Measurements from ENCODE around the gene ZNRF3. TPM values are rescaled to one million over a fixed set of nuclear protein-coding genes. Genes with fewer than 3 reads are reported as not detected.
A peak's percentile ranks its signal among the peaks of the same experiment; 100 is the strongest.

Gene ZNRF3
- total RNA-seq, 8 experiments from 2014 or later: 3.0 to 11.3 (median 5.2) TPM

DNA sequence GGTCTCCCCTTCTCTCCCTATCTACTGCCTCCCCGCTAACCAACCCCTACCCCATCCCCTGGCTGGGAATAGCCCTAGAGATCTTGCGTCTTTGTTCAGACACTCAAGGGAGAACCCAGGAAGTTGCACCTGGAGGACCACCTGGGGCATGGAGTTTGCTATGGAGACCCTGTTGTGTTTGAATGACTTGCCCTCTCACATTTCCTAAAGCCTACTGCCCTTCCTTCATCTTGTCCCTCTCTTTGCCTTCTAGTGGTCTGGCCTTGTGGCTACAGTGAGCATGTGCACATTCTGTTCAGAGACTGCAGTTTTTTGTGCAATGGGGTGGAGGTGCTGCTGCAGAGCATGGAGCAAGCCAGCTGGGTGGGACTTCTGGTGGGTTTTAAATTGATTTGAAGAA lies 42.5 kb downstream of the ZNRF3 start:
- in situ Hi-C loops (cut with MboI; ENCODE audit: low pct_unique_long_range_greater_than_20kb in 2 of 9, low sequenced_read_pairs in 9 of 9, unreplicated experiment in 9 of 9): loop anchor here in 1 of 9 experiments (10.0 kb wide), 1 partner anchor 71 kb away; no protein-coding TSS in a partner anchor

DNA sequence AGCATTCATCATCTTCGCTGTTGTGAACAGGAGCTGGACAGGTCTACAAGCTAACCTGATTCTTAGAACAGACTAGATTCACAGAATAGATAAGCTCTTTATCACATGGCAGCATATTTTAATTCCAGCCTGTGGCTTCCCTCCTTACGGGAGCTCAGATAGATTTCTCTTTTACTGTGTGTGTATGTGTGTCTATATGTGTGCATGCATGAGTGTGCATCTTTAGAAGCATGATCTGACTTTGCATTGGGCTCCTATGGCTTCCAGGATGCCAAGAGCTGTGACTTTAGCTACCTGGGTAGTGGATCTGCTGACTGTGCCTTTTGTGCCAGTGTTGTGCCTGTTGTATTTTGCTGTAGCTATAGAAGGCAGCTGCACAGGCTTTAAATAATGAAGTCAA lies 44.3 kb downstream of the ZNRF3 start:
- Histone ChIP-seq H3K4me3 (no peak overlapping the region), H3K4me1 (replicated peaks in 1 of 2) (peaks cover 0 to 7% of the 10 kb centered on the region in 2 donors), H3K27ac (no peak overlapping the region)
- ATAC-seq (replicated peaks in 6 of 8): no peak
- in situ Hi-C loops (cut with MboI; ENCODE audit: low pct_unique_long_range_greater_than_20kb in 2 of 9, low sequenced_read_pairs in 9 of 9, unreplicated experiment in 9 of 9): loop anchor here in 1 of 9 experiments (10.0 kb wide), 1 partner anchor 73 kb away; no protein-coding TSS in a partner anchor
- 100% methylated on average over 1 to 2 of the region's 2 CpGs; no CpG with 5 or more reads in 5 of the 10 experiments for WGBS, 10 experiments

More for the DNA sequence above, 42.5 kb downstream of the ZNRF3 start:
- 80 to 100% (median 100%) methylated on average over 1 to 2 of the region's 2 CpGs; no CpG with 5 or more reads in 6 of the 10 experiments for WGBS, 10 experiments
- Histone ChIP-seq H3K27ac (no peak overlapping the region), H3K4me1 (replicated peaks in 1 of 2) (peaks cover 1 to 7% of the 10 kb centered on the region in 2 donors), H3K4me3 (no peak overlapping the region)
- no peak for ATAC-seq (replicated peaks in 6 of 8)

DNA sequence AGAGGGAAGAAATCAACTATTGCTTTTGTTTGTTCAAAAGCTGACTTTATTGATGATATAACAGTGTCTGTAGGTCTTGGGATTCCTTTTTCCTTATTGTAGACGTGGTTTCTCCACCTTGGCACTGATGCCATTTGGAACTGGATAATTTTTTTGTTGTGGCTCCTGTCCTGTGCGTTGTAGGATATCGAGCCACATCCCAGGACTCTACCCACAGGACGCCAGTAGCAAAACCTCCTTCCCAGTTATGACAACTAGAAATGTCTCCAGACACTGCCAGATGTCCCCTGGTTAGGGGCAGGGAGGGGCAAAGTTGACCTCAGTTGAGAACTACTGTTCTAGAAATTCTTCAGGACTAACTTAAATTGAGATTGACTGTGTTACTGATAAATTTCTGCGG lies 45.8 kb downstream of the ZNRF3 start:
- Histone ChIP-seq H3K27ac (no peak overlapping the region), H3K4me1 (replicated peaks in 1 of 2) (peaks cover 0 to 10% of the 10 kb centered on the region in 2 donors), H3K4me3 (no peak overlapping the region)
- in situ Hi-C loops (cut with MboI; ENCODE audit: low pct_unique_long_range_greater_than_20kb in 2 of 9, low sequenced_read_pairs in 9 of 9, unreplicated experiment in 9 of 9): loop anchor here in 1 of 9 experiments (10.0 kb wide), 1 partner anchor 74 kb away; no protein-coding TSS in a partner anchor
- 71 to 100% (median 86%) methylated on average over 1 to 3 of the region's 5 CpGs; no CpG with 5 or more reads in 3 of the 10 experiments for WGBS, 10 experiments
- ATAC-seq (replicated peaks in 6 of 8): no peak

DNA sequence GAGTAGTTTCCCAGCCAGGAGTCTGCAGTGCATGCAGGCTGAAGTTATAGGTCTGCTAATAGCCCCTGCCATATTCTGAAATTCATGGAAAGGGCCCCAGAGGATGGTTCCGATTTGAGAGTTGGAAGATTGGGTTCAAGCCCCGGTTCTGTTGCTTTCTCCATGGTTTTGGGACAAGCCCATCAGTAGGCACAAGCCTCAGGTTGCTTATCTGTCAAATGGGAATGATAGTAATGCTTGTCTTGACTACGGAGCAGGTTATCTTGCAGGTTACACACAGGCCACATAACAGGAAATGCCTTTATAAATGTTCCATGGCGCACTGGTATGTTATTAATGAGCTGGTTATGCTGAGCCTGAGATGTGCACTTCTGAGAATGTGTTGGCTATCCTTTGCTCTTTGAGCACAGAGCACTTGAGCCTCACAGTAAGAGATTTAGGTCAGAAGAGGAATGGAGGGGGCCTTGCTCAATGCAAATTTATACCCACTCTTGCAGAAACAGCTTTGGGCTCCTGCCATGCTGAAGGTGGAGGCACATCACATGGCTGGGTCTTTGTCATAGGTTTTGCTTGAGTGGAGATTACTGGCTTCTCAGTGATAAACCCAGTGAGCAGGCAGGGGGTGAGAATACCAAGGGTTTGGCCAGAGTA lies 47.1 kb downstream of the ZNRF3 start:
- ATAC-seq (replicated peaks in 6 of 8): peak in 1 of 8 experiments; percentile 51
- Histone ChIP-seq H3K4me1 (replicated peaks in 1 of 2) (peaks cover 0 to 15% of the 10 kb centered on the region in 2 donors), H3K27ac (no peak overlapping the region), H3K4me3 (no peak overlapping the region)
- 40 to 100% (median 100%) methylated on average over 1 to 4 of the region's 4 CpGs; no CpG with 5 or more reads in 3 of the 10 experiments for WGBS, 10 experiments
- in situ Hi-C loops (cut with MboI; ENCODE audit: low pct_unique_long_range_greater_than_20kb in 2 of 9, low sequenced_read_pairs in 9 of 9, unreplicated experiment in 9 of 9): no loop called here

DNA sequence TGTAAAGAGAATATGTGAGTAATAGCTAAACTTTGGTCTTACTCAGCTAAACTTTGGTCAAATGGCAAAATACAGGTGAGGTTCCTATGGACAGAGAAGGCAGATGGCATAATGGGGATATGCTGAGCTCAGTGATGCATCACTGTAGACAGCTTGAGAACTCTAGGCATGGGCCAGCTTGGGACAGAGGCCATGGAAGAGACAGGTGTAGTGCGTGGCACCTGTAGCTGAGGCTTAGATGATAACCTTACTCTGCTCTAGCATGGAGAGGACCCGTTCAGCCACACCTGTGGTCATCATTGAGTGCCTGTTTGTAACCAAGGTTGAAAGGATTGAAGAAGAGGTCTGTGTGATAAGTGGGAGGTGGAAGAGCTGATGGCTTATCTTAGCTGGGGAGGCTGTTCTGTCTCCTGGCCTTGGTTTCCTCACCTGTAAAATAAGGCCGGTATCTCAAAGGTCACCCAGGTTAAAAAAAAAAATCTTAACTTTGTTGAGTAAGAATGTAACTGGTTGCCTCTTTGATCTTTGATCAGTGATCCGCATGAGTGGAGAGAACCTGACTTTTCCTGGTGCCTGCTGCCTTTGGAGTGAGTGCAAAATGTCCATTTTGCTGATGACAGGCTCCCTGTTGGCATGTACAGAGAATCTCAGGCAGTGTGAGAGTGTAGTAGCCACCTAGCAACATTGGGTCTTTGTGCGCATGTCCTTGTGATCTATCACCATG lies 48.6 kb downstream of the ZNRF3 start:
- in situ Hi-C loops (cut with MboI; ENCODE audit: low pct_unique_long_range_greater_than_20kb in 2 of 9, low sequenced_read_pairs in 9 of 9, unreplicated experiment in 9 of 9): no loop called here
- peak in 1 of 8 experiments; percentile 72 for ATAC-seq (replicated peaks in 6 of 8)
- H3K27ac ChIP-seq: no peak overlapping the region
- 80 to 100% (median 100%) methylated on average over 1 to 3 of the region's 5 CpGs; no CpG with 5 or more reads in 1 of the 10 experiments for WGBS, 10 experiments
- H3K4me1 ChIP-seq (replicated peaks in 1 of 2): peaks cover 0 to 15% of the 10 kb centered on the region in 2 donors
- H3K4me3 ChIP-seq: no peak overlapping the region

DNA sequence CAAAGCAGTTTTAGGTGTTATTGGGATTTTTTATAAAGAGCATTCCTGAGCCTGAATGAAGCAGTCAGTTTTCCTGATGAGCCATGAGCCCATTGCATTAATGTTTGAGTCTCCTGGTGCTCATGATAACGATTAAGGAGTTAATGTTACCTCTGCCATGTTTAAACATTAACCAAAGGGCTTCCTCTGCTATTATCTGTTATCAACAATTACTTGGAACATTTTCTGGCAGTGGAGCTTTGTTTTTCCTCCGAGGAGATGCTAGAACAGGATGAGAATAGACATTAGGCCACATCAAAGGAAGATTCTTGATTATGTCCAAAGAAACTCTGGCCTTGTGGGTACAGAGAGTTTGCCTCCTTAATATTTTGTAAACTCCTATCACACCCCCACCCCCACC lies 49.9 kb downstream of the ZNRF3 start:
- ATAC-seq (replicated peaks in 6 of 8): no peak
- H3K4me3 ChIP-seq: no peak overlapping the region
- peaks cover 0 to 19% of the 10 kb centered on the region in 2 donors for H3K4me1 ChIP-seq (replicated peaks in 1 of 2)
- in situ Hi-C loops (cut with MboI; ENCODE audit: low pct_unique_long_range_greater_than_20kb in 2 of 9, low sequenced_read_pairs in 9 of 9, unreplicated experiment in 9 of 9): no loop called here
- H3K27ac ChIP-seq: no peak overlapping the region
- 0 to 94% (median 23%) methylated on average over 1 to 2 of the region's 2 CpGs; no CpG with 5 or more reads in 3 of the 10 experiments for WGBS, 10 experiments

DNA sequence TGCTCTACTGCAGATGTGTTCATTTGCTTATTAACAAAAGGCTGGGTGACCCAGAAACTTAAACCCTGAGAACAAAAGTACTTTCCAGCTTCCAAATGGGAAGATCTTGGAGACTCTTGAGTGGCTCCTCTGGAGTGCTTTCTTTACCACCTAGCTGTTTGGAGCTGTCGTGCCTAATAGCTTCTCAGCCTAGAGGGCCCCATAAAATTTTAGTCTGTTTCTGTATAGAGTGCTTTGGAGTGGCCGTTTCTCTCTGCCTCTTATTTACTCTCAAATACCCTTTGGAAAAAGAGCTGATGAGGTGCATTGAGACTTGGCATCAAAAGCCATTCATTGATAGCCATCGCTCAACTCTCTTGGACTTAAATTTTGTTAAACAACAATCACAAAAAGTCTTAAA lies 50.7 kb downstream of the ZNRF3 start:
- Histone ChIP-seq H3K4me1 (replicated peaks in 1 of 2) (peaks cover 0 to 19% of the 10 kb centered on the region in 2 donors), H3K27ac (no peak overlapping the region), H3K4me3 (no peak overlapping the region)
- in situ Hi-C loops (cut with MboI; ENCODE audit: low pct_unique_long_range_greater_than_20kb in 2 of 9, low sequenced_read_pairs in 9 of 9, unreplicated experiment in 9 of 9): no loop called here
- ATAC-seq (replicated peaks in 6 of 8): no peak
- WGBS, 10 experiments: 0 to 100% (median 68%) methylated on average over 1 to 3 of the region's 3 CpGs; no CpG with 5 or more reads in 4 of the 10 experiments

DNA sequence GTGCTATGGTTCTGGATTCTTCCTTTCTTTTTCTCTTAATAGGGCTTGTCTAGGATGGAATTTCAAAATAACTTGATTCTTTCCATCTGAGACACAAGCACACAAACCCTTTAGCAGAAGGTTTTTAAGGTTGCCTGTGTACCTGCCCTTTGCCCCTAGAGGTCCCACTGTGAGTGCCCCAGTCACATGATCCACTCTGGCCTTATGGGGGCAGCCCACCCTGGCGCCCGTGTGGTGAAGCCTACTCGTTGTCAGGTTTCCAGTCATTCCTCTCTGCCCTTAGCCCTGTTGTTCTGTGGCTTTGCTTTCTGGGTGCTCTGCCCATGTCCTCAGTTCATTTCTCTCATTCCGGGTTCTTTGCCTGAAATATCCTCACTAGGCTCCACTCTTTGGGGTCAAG lies 51.8 kb downstream of the ZNRF3 start:
- in situ Hi-C loops (cut with MboI; ENCODE audit: low pct_unique_long_range_greater_than_20kb in 2 of 9, low sequenced_read_pairs in 9 of 9, unreplicated experiment in 9 of 9): no loop called here
- H3K4me3 ChIP-seq: no peak overlapping the region
- 60 to 100% (median 100%) methylated on average over 1 to 3 of the region's 4 CpGs; no CpG with 5 or more reads in 5 of the 10 experiments for WGBS, 10 experiments
- no peak overlapping the region for H3K27ac ChIP-seq
- H3K4me1 ChIP-seq (replicated peaks in 1 of 2): peaks cover 10 to 28% of the 10 kb centered on the region in 2 donors
- ATAC-seq (replicated peaks in 6 of 8): no peak

DNA sequence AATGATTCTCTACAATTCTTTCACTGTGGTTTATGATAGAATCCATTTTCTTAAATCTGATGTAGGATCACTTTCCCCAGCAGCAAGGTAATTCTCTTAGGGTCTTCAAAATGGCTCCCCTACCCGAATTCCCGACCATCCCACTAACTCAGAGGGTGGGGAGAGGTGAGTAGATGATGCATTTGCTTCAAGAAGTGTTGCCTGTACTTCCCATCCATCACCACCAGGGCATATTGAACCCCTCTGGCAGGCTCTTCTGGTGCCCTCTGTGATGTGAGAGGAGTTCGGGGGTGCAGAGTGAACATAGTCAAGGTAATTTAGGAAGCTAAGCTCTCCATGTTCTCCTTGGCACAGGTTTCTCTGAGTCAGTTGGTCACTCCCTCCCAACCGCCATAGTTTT lies 52.3 kb downstream of the ZNRF3 start:
- 83 to 100% (median 100%) methylated on average over 1 to 4 of the region's 4 CpGs; no CpG with 5 or more reads in 3 of the 10 experiments for WGBS, 10 experiments

DNA sequence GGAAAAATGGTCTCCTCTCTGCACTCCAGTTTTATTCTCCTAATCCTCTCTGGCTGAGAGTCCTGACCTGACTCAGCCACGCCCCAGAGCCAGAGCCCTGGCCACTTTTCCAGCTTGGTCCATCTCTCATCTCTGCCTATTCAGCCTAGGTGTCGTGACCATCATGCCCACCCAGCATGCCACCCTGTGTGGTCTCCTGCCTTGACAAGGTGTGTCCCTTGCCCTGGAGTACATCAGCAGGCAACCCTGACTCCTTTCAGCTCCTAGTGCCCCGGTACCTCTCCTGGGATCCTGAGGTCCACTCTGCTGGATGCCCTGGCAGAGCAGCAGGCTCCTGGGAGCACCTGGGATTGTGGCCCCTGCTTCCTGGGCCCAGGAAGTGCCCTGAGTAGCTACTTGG lies 52.8 kb downstream of the ZNRF3 start:
- ATAC-seq (replicated peaks in 6 of 8): no peak
- WGBS, 10 experiments: 83 to 100% (median 100%) methylated on average over 1 to 2 of the region's 3 CpGs; no CpG with 5 or more reads in 6 of the 10 experiments
- peaks cover 14 to 36% of the 10 kb centered on the region in 2 donors for H3K4me1 ChIP-seq (replicated peaks in 1 of 2)
- H3K27ac ChIP-seq: no peak overlapping the region
- in situ Hi-C loops (cut with MboI; ENCODE audit: low pct_unique_long_range_greater_than_20kb in 2 of 9, low sequenced_read_pairs in 9 of 9, unreplicated experiment in 9 of 9): no loop called here
- H3K4me3 ChIP-seq: no peak overlapping the region

More for the DNA sequence above, 52.3 kb downstream of the ZNRF3 start:
- in situ Hi-C loops (cut with MboI; ENCODE audit: low pct_unique_long_range_greater_than_20kb in 2 of 9, low sequenced_read_pairs in 9 of 9, unreplicated experiment in 9 of 9): no loop called here
- no peak overlapping the region for H3K4me3 ChIP-seq
- H3K27ac ChIP-seq: no peak overlapping the region
- peaks cover 14 to 34% of the 10 kb centered on the region in 2 donors for H3K4me1 ChIP-seq (replicated peaks in 1 of 2)
- ATAC-seq (replicated peaks in 6 of 8): no peak

DNA sequence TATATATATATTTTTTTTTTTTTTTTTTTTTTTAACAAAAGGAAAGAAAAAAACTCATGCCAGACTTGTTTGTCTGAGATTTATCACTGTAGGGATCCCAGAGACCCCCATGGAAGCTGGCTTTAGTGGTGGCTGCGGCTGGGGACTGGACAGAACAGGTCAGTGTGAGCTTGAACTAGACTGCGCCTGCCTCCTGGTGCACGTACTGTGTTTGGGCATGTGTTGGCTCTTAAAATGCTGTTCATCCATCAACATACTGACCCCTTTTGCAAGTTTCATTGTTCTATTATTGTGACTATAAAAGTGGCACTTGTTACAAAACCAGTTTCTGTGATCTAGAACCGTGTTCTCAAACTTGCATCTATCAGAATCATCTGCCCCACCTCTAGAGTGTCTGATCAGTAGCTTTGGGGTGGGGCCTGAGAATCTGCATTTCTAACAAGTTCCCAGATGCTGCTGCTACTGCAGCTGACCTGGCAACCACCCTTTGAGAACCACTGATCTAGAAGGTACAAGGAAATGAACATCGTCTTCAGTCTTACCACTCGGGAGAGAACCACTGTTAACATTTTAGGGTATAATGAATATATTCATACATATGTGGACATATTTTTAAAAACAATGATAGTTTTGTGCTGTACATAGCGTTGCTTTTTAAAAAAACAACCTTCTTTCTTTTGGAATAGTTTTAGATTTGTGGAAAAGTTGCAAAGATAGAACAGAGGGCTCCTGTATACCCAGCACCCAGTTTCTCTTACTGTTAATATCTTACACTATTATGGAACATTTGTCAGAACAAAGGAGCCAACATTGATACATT lies 54.0 kb downstream of the ZNRF3 start:
- Histone ChIP-seq H3K4me3 (no peak overlapping the region), H3K27ac (no peak overlapping the region), H3K4me1 (replicated peaks in 1 of 2) (peaks cover 20 to 44% of the 10 kb centered on the region in 2 donors)
- 60 to 100% (median 79%) methylated on average over 1 to 7 of the region's 7 CpGs for WGBS, 10 experiments
- in situ Hi-C loops (cut with MboI; ENCODE audit: low pct_unique_long_range_greater_than_20kb in 2 of 9, low sequenced_read_pairs in 9 of 9, unreplicated experiment in 9 of 9): no loop called here
- ATAC-seq (replicated peaks in 6 of 8): peak in 5 of 8 experiments; percentile 35 to 62 (median 49)

DNA sequence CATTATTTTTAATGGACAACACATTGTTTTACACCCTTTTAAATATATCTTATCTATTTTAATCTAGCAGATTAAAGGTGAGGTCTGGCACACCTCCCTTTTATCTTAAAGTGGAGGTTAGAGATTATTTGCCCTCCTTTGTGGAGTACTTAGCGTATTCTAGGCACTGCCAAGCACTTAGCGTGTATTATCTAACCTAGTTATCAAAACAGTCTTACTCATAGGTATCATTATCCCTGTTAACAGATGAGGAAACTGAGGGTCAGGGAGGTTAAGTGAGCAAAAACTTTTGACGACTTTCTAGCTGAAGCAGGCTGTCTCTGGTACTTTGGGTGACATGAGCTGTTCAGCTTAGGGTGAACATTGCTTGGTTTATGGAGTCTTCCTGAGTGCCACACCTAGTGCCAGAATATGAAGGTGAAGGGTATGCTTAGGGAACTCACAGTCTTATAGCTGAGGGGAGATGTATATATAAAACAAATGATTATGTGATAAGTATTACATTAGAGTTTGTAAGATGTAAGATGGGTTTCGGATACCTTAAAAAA lies 55.0 kb downstream of the ZNRF3 start:
- Histone ChIP-seq H3K4me3 (no peak overlapping the region), H3K4me1 (replicated peaks in 1 of 2) (peaks cover 25 to 47% of the 10 kb centered on the region in 2 donors), H3K27ac (no peak overlapping the region)
- in situ Hi-C loops (cut with MboI; ENCODE audit: low pct_unique_long_range_greater_than_20kb in 2 of 9, low sequenced_read_pairs in 9 of 9, unreplicated experiment in 9 of 9): no loop called here
- WGBS, 10 experiments: 82 to 94% (median 91%) methylated on average over 1 to 4 of the region's 4 CpGs; no CpG with 5 or more reads in 2 of the 10 experiments
- ATAC-seq (replicated peaks in 6 of 8): no peak
